AG08395 (cell line): ENCODE results near the gene FRMD4A.

Experiments used
- DNase-seq: peaks from one replicate; pipeline ENCODE4 v3.0.0; 2012; ENCODE audit warnings: mixed read lengths, low spot score

The FRMD4A gene

DNA sequence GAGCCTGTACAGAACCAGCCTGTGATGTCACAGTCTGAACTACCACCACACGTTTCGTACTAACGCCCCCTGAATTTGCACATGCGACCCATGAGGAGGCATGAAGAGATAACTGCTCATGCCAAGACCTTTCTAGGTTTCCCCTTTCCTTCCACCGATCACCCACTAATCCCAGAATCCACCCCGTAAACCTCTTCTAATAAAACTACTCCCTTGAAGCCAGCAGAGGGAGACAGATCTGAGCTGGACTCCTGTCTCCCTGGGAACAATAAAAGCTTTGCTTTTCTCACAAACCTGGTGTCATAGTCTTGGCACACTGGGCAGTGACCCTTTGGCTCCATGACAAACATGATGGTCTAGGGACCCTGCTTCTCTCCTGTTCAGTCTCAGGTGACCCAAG lies 144.5 kb downstream of the FRMD4A start:
- no peak for DNase-seq

DNA sequence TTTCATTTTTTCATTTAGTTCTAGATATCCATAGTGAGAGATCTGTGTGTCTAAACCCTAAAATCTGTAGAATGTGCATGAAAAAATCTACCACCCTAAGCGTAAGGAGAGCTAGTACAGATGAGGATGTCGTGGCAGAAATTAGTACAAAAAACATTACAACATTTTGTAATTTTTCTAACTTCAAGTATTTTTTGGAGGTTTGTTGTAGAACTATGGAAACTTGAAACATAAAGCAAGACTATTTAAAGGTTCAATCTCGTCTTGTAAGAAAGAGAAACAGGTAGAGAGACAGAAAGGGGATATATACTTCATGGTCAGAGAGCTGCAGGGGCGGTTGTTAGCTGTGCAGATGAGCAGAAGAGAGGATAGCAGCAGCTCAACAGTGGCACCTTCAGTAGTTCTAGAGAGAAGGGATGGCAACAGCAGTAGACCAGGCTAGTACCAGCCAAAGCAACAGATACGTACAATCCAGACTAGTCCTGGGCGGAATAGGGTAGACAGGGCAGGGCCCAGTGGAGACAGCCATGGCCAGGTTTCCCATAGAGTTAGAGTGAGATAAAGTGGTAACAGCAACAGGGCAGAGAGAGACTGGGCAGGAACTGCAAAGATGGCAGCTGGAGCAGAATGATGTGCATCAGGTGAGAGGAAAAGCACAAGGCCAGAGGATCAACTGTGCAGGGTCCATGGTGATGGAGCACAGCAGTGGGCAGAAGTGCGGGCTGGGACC lies 145.2 kb downstream of the FRMD4A start:
- no peak for DNase-seq

DNA sequence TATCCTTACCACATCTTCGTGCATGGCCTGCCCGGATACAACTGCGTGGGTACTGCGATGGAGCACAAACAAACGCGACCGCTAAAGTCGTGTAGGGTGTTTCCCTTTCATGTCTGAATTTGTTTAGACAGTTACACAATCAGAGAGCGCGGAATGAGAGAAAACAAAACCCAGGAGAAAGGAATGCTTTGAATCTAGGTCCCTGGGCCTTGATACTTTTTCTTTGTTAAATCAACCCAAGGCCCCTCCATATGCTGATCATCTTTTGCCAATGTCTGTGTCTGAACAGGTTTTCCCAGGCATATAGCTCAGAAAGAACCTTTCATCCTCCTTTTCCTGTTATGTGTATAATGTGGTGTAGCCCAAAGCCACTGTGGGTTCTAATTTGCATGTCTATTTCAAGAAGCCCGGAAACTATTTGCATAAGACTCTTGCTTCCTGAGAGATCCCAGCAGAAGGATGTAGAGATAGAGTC lies 145.8 kb downstream of the FRMD4A start:
- DNase-seq = no peak

DNA sequence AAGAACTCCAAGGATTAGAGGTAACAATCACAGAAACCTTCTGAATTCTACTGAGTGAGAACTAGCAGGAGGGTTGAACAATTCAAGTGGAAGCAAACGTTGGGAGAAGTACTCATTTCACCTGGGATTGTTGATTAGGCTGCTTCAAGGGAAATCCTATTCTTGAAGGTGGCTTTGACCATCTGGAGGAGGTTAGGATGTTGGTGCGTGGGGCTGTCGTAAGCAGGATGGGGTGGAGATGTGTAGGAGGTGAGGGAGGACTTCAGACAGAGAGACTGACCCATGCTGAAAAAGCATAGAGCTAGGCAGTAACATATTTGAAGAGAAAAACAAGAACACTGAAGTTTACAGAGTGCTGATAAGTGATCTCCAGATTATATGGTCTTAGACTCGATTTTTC lies 147.9 kb downstream of the FRMD4A start:
- DNase-seq = no peak

DNA sequence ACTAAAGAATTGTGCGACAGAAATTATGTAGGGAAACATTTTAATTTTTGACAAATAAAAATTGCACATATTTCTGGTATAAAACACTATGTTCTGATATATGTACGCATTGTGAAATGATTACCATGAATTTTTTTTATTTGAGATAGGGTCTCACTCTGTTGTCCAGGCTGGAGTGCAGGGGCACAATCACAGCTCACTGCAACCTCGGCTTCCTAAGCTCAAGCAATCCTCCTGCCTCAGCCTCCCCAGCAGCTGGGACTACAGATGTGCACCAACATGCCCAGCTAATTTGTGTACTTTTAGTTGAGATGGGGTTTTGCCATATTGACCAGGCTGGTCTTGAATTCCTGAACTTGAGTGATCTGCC lies 149.2 kb downstream of the FRMD4A start:
- DNase-seq = no peak

DNA sequence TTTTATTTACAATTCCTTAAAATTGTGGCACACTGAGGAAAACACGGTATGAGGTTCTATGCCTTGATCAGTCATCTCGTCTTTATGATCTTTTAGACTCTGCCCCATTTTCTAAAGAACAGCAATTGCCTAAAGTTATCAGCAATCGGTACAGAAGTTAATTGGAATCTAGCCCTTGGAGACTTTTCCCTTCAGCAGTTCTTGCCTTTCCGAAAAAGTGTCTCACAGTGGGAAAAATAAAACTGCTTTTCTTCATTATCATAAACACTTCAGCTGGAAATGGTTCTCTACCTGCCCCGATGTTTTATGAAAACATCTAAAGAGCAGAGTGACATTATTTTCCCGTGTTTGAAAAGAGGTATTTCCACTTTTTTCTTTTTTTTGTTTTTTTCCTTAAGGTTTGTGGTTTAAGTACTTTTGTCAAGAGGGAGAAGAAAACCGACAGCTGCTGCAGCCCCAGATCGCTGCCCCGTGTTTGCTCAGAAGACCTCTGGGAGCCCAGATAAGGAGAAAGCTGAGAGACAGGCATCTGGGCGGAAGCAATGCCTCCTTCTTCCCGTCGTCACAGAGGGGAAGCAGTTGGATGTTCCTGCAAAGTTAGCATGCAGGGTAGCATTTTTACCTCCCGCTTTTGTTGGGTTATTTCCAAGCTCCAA lies 149.7 kb downstream of the FRMD4A start:
- no peak for DNase-seq

DNA sequence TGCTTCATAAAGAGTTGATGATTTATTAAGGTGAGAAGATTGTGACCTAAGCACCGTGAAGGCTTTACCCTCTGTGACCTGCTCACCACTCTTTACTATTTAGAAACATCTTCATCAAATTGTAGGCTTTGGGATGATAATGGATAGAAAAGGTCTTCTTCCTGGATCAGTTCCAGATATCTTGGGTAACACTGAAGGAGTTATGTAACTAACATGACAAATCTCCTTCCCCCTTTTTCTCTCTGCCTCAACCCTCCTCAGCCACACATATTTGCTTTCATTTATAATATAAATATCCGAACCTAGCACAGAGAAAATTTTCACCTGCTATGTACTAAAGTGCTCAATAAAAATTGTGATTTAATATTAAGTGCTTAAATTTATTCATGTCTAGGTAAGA lies 151.5 kb downstream of the FRMD4A start:
- DNase-seq = no peak

DNA sequence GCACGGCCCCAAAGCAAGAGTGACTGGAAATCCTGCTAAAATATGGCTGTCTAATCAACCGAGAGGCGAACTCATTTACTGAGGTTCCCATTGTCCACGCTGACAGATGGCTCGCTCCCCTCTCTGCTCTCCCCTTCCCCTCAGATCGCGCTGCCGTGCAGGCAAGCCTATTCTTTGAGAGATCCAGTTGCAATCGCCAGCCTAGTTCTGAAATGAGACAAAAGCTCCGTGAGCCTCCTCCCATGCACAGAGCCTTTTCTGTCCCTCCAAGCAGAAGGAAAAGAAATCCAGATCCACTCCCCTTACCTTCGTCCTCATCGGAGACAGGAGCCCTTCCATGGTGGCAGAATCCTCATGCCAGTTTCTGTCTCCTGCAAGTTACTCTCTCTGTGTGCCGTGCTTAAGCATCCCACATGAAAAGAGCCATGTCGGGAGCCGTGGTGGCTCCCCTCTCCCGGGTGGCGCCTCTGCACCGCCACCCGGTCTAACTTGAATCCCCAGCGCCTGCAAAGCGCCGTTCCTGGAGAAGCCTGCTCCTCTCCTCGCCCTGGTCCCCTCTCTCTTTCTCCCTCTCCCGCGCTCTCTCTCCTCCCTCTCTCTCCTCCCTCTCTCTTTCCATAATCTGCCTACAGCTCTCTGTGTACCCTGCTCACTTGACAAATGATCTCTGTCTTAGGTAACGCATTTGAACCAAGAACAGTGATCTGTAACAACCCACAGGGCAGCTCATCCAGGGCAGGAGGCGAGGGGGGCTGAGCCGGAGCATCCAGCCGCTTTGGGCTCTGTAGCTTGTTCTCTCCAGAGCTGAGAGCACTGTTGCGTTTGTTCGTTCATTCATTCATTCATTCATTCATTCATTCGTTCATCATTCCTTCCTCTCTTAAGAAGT lies 156.8 kb downstream of the FRMD4A start:
- no peak for DNase-seq

DNA sequence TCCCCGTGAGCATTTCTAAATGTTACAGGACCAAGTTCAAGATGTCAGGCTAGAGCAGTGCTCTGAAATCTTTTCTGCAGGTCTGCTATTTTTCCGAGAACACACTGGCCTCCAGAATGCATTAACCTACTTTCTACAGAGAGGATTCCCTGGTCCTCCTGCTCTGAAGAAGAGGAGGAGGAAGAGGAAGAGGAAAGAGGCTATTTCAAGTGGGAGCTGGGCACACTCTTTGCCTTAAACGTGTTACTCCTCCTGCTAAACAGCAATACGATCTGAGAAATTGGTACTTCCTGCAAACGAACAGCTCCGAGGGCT lies 157.4 kb downstream of the FRMD4A start:
- peak; percentile 32 for DNase-seq

DNA sequence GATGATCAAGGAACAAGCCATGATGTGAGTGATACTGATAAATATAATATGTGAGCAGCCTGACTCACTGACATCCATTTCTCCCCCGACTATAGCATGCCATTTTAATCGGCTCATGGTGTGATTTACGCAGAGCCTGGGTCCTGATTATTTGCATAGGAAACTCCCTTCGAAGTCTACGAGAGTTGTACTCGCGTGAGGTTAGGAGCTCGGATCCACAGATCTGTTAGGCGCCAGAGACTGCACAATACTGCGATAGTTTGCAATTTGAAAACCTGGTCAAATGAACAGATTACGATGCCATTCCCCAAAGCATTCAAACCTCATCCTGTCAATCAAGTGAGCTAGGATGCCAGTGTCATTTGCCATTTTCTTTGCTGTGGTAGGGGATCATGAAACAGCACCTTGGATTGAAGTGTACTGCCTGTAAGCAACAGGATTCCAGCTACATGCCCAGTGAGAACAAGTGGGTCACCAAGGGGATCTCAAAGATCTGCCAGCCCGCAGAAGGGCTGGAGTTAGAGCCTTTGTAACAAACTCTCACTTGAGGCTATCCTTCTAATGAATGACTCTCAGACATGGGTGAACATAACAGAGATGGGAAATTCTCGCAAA lies 158.3 kb downstream of the FRMD4A start:
- DNase-seq = no peak

DNA sequence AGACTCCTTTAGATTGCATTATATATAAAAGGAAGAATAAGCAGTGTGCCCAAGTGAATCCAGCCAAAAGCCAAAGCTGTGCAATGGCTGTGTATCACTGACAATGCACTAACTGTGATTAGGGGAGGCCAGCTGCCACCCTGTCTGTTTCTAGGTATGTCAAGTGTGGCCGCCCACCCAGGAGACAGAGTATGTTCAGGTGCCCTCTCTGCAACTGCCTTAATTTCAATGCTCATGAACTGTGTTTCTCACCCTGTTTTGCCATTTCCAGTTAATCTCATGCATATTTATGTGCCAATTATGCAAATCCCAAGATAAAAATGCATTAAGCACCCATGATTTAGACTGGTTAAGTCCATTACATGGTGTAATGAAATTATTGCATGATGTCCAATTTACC lies 159.4 kb downstream of the FRMD4A start:
- no peak for DNase-seq

DNA sequence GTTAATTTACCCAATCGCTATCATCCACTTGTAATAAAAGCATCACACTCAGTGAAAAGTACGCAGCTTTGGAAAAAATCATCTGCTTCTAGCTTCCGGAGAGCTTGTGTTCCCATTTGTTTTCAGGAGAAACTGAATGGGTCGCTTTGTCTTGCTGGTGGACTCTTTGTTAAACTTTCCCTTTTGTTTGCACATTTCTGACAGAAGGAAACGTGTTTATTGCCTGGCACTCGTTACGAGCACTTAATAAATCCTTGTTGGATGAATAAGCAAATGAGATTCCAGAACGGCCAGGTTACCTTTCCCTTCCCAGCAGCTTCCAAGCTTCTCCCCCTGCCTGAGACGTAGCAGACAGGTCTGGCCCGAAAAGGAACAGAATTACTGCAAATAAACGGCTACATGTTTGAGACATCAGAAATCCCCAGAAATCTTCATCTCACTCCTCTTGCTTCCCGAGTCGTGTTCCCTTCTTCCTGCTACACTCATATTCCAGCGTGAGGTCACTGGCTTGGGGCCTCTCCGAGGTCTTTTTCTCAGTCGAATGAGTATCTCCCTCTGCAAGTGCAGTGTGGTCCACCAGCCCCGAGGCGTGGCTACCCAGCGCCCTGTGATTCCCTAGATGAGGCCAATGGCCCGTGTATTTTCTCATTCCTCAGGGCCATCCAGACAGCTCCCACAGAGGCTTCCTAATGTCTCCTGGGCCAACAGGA lies 167.2 kb downstream of the FRMD4A start:
- DNase-seq = no peak

DNA sequence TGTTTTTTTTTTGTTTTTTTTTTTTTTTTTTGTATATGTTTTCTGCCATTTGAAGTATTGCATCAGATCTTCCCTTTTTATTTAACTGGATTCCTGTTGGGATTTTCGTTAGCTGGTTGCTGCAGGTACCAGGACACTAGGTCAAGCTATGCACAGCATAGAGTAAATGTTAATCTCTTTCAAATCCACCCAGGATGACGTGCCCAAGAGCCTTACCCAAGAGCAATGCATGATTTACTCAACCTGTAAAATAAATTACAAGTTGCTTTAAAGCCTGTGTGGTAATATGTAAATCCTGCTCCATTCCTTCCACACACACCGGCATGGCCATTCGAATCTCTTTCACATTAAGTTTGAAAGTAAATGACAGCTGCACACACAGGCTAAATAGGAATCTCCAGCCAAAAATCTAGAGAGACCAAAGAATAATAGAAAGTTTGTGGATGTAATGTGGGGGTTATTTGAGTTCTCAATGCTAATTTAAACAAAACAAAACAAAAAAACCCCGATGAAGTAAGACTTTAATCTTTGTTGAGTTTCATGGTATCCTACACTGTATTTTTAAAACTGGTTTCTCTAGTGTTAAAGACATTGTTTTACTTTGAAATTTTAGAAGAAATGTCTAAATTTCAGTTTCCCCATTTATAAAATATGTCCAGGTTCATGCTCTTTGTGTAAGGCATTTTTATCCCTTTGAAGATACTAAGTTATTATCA lies 167.9 kb downstream of the FRMD4A start:
- no peak for DNase-seq

DNA sequence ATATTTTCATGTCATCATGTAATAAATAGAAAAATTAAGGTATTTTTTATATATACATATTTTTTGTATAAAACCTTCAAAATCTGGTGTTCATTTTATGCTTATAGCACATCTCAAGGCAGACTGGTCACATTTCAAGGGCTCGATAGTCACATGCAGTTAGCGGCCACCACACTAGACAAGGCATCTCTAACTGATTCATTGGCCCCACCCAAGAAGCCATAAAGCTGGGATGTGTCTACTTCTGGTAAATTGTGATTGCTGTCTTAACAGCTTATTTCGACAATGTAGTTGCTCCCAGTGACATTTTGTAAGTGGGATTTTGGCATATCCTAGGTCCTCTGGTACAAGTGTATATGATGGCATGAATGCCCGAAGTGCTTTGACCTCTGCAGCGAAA lies 168.7 kb downstream of the FRMD4A start:
- no peak for DNase-seq

DNA sequence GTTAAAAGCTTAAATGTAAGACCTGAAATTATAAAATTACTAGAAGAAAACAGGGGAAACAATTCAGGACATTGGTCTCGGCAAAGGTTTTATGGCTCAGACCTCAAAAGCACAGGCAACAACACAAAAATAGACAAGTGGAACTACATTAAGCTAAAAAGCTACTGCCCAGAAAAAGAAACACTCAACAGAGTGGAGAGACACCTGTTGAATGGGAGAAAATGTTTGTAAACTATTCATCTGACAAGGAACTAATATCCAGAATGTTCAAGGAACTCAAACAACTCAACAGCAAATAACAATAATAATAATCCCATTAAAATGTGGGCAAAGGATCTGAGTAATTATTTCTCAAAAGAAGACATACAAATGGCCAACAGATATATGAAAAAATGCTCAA lies 170.4 kb downstream of the FRMD4A start:
- DNase-seq = no peak

DNA sequence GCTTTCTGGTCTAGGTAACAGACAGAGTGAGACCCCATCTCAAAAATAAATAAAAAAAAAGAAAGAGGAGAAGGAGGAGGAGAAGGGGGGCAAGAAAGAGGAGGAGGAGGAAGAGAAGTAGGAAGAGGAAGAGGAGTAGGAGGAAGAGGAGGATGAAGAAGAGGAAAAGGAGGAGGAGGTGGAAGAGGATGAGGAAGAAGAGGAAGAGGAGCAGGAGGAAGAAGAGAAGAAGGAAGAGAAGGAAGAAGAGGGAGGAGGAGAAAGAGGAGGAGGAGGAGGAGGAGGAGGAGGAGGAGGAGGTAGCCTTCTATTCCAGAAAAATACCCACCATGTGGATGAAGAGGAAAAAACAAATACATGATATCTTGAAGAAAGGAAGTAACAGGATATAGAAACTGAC lies 172.1 kb downstream of the FRMD4A start:
- no peak for DNase-seq

DNA sequence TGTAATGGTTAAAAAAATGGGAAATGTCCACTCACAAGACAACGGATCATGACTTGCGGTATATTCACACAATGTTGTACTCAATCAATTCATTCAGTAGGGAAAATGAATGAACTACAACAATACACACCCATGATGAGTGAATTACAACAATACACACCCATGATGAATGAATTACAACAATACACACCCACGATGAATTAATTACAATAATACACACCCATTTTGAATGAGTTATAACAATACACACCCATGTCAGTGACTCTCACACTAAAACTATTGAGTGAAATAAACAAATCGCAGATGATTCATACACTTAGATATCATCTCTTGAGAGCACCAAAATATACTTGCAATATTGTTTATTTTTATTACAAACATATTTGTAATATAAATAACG lies 174.6 kb downstream of the FRMD4A start:
- DNase-seq = no peak

DNA sequence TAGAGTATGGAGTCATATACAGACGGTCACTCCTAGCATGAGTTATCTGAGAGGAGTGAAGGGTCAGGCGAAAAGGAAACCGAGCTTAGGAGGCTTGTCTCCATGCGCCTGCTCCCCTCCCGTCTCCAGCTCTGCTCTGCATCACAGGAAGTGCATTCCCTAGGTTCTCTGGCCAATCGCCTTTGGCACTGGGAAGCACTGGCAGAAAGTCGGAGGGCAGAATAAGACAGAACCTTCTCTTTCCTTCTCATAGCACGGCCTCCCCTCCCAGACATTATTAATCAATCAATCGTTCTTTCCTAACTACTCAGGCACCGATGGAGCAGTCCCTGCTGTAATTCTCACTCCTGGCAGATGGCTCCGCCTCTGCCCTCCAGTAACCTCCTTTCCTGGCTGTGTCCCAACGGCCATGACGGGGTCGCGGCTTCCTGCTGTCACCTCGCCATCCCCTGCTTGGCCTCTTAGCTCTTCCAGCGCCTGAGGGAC lies 177.1 kb downstream of the FRMD4A start:
- no peak for DNase-seq

DNA sequence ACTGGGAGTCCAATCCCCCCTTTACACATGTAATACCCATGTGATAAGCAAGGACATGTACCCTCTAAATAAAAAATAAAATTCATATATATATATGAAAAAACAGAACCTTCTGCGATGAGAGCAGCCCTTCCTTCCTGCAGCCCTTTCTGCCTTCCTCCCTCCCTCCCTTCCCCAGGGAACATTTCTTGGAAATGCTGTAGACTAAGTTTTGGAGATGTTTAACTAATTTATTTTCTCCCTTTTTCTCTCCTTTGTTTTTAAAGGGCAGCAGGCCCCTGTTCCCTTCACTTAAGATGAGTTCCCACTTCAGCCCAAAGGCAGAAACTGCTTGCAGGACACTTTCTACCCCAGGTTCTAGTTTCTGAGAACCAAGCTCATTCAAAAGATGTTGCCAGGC lies 179.2 kb downstream of the FRMD4A start:
- no peak for DNase-seq

DNA sequence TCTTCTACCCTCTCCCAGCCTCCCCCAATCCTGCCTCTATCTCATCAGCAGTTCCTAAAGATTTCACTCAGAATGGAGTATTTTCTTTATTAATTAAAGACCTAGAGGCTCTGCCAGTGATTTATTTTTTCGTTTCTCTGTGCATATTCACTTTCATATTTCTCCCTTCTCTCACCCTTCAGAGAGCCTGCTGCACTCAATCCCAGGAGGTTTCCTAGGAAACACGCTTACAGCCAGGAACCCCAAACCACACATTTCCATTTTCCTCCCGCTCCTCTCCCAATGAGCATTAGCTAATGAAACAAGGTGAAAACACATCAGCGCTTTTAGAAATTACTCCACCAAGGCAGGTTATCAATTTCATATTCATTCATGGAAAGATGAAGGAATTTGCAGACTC lies 180.2 kb downstream of the FRMD4A start:
- DNase-seq = no peak

DNA sequence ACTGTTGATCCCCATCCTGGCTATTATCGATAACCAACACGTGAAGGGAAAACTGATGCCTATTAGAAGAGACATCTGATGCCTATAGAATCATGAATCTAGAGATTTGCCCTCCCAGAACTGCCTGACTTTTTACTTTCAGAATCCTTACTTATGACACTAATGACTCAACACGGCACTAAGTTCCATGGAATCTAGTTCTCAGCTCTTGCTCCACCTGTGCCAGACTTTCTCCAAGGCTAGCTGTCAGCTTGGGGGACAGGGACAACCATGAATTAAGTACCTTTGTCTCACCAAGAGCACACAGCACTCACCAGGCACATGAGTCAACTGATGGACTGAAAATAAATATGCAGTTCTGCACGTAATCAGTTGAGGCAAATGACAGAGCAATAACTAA lies 184.2 kb downstream of the FRMD4A start:
- no peak for DNase-seq
